GM13977 (cell line): ENCODE results near the gene ENTPD8.

Source experiments
- DNase-seq: peaks from one replicate; pipeline ENCODE4 v3.0.0; 2012; ENCODE audit warnings: low spot score
- CTCF ChIP-seq: IDR thresholded peaks from 2 replicates; pipeline ENCODE4 v1.5.1; 2012; ENCODE audit warnings: mild to moderate bottlenecking, control low read depth; ENCODE audit not compliant: insufficient read depth; ENCODE audit errors: extremely low read depth, missing control alignments
- in situ Hi-C: fragments of 300-500 bp; cut with MboI; formaldehyde crosslinking; loops from one replicate; pipeline ENCODE4 v1.12.0; 2022; ENCODE audit warnings: low sequenced_read_pairs, low pct_unique_long_range_greater_than_20kb, mixed read lengths, inconsistent platforms; ENCODE audit not compliant: unreplicated experiment

ENTPD8 gene

GRCh38 chr9:137398561-137399468 is 42.3 kb downstream of the ENTPD8 start:
- no peak for DNase-seq
- in situ Hi-C loops = no loop called here
- TF ChIP-seq CTCF = no peak

- no peak for TF ChIP-seq CTCF
- DNase-seq = no peak
- in situ Hi-C loops = no loop called here
Measured at GRCh38 chr9:137397675-137398423, 43.3 kb downstream of the ENTPD8 start.

GRCh38 chr9:137396634-137397367 is 44.4 kb downstream of the ENTPD8 start:
- DNase-seq = no peak
- in situ Hi-C loops = no loop called here
- TF ChIP-seq CTCF = no peak

- in situ Hi-C loops = no loop called here
- no peak for TF ChIP-seq CTCF
- DNase-seq = no peak
Measured at GRCh38 chr9:137396227-137396626, 44.9 kb downstream of the ENTPD8 start.

- DNase-seq = no peak
- TF ChIP-seq CTCF = no peak
- in situ Hi-C loops = no loop called here
Measured at GRCh38 chr9:137395666-137396010, 45.5 kb downstream of the ENTPD8 start.

- no peak for DNase-seq
- in situ Hi-C loops = no loop called here
- TF ChIP-seq CTCF = no peak
Measured at GRCh38 chr9:137394866-137395665, 46.1 kb downstream of the ENTPD8 start.
